H4 (cell line): ENCODE measurements around the gene PGAM1. TPM values are rescaled to one million over a fixed set of nuclear protein-coding genes. Genes with fewer than 3 reads are reported as not detected.
"Not testable (repeated sequence)": the region's sequence is repeated elsewhere in the genome, so short reads cannot be mapped to it uniquely, and the experiment has no call there.

Source experiments
- DNase-seq: peaks from one replicate; pipeline ENCODE4 v3.0.0-alpha.2; 2015; ENCODE audit warnings: low spot score
- total RNA-seq: library from RNA; depleted of rRNA; stranded (reverse); fragments of >200 nt; shearing (Covaris generic); gene quantifications from 2 replicates; pipeline ENCODE4 v1.2.3, GENCODE V29; 2014; rRNA removed

Gene PGAM1
- total RNA-seq: 784 and 853 TPM in 2 replicates

- peak; percentile 94 for DNase-seq
These were observed at the start of gene PGAM1 for GRCh38 chr10:97425964-97426775. Gene PGAM1 (plus strand): TSS chr10:97426191. CDS start chr10:97426308, 117 bp downstream.

DNA sequence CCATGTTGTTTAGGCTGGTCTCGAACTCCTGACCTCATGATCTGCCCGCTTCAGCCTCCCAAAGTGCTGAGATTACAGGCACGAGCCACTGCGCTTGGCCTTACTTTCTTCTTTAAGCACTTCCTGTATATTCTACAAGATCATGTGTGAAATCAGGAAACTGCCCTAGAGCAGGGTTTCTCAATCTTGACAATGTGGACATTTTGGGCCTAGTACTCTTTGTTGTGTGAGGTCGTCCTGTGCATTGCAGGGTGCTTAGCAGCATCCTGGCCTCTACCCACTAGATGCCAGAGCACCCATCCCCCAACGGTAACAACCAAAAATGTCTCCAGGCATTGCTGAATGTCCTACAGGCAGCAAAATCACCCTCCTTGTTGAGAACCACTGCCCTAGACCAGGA, 49.6 kb upstream of the PGAM1 start:
- no peak for DNase-seq

DNA sequence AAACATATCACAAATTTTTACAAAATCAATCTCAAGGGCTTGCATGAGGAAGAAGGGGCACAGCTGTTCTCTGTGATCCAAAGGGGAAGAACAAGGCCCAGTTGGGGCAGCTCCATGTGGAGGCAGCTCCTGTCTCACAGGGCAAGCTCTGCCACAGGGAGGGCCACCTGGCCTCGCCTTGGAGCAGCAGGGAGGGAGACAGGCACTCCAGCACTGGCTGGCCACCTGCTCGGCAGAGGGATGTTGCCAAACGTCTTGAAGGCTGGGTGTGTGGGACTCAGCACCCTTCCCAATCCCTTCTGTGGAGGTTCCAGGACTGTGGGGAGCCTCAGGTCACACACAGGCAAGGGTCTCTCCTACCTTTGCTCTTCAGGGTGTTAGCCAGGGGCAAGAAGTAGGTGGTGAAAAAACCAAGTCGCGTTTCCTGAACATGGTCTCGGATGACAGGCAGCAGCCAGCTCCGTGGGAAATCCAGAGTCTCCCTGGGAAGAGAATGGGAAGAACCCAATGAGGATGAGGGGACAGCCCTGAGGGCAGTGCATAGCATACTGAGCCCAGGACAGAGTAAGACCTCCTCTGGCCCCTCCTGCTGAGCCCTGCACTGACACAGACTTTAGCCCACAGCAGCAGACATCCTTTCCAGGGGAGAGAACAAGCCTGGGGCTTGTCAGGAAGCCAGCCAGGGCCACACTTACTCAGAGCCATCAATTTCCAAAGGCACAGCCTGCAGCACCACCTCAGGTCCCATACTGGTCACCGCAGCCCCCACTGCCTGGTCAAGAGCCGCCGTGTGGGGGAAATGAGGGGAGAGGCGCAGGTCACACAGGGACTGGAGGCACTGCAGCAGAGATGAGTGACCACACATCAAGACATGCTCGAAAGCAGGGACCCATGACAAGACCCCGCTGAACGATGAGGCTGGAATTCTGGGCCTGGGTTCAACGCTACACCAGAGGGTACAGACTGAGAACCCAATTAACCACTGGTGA, 46.8 kb upstream of the PGAM1 start:
- DNase-seq: no peak

DNA sequence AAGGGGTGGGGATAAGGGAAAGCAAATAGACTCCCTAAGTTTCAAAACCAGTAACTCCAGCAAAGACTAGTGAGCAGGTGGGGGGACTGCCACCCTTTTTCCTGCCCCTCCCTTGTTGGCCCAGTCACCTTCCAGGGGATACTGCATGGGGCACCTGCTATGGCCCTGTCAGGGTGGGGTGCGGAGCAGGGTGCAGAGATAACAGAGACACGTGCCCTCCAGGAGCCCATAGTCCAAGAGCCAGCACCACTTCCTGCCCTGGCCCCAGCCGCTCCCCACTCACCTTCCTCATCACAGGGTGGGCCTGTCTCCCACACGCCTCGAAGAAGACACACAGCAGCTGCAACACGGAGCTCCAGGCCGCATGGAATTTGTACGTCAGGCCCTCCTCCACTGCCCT, 45.5 kb upstream of the PGAM1 start:
- DNase-seq: no peak

DNA sequence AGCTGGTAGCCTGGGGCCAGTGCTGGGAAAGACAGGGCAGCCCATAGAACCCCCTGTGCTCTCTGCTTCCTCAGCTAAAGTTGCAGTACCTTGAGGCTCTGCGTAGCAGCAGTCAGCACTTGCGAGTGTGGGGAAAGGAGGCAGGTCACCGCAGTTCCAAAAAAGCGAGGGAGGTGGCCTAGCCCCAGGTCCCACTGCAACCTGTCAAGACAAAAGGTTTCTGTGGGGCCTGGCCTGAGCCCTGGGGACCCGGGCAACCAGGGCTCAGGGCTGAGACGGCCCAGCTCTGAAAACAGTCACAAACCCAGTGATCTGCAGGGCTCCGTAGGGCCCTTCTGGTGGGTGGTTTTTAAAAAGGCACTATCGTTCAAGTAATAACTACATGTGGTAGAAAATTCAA, 44.4 kb upstream of the PGAM1 start:
- no peak for DNase-seq

- no peak for DNase-seq
These were observed 42.8 kb upstream of the PGAM1 start for GRCh38 chr10:97383159-97383558.

- no peak for DNase-seq
These were observed 41.8 kb upstream of the PGAM1 start for GRCh38 chr10:97384156-97384555.

DNA sequence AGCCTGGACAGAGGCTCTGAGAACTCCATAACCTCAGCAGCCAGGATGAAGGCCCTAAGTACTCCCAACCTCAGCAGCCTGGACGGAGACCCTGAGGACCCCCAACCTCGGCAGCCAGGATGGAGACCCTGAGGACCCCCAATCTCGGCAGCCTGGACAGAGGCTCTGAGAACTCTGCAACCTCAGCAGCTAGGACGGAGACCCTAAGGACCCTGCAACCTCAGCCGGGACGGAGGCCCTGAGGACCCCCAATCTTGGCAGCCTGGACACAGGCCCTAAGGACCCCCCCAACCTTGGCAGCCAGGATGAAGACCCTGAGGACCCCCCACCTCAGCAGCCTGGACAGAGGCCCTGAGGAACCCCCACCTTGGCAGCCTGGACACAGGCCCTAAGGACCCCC, 41.4 kb upstream of the PGAM1 start:
- DNase-seq: no peak

DNA sequence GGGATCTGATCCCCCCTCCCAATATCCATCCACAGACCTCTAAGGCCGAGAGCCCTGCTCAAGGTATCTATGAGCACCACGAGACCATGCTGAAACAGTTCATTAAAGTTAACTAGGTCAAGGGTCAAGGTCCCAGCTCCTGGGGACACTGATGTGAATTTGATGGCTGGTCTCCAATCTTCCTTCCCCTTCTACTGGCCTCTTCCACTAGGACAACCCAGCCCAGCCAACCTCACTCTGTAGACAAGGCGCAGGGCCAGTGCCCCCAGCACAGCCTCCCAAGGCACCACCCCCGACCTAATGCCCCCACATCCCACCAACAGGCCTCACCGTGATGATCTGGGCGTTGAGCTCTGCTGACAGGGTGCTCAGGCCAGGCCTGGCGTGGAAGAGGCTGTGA, 40.4 kb upstream of the PGAM1 start:
- no peak for DNase-seq

GRCh38 chr10:97388152-97388551, 37.8 kb upstream of the PGAM1 start:
- DNase-seq: no peak

DNA sequence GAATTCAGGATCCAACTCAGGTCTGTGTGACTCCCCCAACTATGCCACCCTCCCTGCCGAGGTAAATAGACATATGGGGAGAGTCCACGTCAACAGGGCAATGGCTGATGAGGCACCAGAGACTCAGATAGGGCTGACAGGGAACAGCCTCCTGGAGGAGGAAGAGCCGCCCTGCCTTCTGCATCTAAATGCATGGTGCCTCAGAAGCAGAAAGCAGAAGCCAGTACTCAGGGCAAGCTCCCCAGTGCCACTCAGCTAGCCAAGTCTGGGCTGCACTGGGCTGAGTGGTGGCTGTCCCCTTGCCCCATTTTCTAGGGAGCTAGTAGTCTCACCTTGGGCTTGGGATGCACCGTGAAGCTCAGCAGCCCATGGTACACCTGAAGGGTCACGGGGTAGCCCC, 35.9 kb upstream of the PGAM1 start:
- no peak for DNase-seq

- no peak for DNase-seq
These were observed 32.9 kb upstream of the PGAM1 start for GRCh38 chr10:97393034-97393573.

GRCh38 chr10:97396056-97396455, 29.9 kb upstream of the PGAM1 start:
- no peak for DNase-seq

DNA sequence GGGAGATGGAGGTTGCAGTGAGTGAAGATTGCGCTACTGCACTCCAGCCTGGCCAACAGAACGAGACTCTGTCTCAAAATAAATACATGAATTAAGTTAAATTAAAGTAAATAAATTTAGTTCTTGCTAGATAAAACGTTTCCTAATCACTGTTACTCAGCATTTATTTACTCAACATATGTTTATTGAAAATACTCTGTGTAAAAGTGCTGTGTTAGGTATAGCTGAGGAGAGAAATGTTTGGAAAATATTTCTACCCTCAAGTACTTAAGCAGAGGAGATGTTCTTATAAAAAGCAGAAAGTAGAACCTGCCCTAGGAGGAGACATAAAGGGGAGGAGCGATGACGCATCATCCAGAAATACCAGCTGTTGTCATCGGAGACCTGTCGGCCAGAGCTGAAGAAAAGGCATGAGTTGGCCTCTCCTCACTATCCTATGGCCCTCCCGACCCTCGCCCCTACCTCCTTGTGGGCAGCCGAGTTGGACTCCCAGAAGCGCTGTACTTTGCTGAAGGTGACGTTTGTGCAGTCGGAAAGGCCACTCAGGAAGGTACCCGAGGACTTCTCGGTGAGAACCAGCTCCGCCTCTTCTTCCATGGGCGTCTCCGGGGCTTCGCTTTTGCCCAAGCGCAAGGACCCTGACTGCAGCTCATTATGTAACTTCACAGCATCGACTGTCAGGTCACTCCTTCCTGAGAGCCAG, 26.0 kb upstream of the PGAM1 start:
- DNase-seq: peak; percentile 58

- DNase-seq: peak; percentile 98
These were observed 25.1 kb upstream of the PGAM1 start, which contains the start of gene RRP12 for GRCh38 chr10:97400665-97401454. Gene RRP12 (minus strand): TSS chr10:97401340. CDS start chr10:97401231, 109 bp downstream.

DNA sequence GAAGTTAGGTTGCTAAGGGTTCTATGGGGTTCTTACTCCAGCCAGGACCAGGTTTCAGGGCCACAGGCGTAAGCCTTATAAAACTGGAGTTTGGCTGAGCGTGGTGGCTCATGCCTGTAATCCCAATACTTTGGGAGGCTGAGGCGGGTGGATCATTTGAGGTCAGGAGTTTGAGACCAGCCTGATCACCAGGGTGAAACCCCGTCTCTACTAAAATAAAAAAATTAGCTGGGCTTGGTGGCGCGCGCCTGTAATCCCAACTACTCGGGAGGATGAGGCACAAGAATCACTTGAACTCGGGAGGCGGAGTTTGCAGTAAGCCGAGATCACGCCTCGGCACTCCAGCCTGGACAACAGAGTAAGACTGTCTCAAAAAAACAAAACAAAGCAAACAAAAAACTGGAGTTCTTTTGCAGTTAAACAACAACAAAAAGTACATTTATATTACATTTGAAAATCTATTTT, 24.5 kb upstream of the PGAM1 start:
- no peak for DNase-seq

DNA sequence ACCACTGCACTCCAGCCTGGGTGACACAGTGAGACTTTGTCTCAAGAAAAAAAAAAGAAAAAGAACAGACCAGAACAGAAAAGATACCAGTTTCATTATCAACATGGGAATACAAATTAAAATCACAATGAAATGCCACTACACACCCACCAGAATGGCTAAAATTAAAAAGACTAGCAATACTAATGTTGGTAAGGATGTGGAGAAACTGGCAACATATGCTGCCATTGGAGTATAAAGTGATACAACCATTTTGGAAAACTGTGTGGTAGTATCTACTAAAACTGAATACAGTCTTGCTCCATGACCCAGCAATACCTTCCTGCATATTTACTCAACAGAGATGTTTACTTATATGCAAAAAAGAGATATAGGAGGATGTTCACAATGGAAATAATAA, 21.9 kb upstream of the PGAM1 start:
- no peak for DNase-seq

DNA sequence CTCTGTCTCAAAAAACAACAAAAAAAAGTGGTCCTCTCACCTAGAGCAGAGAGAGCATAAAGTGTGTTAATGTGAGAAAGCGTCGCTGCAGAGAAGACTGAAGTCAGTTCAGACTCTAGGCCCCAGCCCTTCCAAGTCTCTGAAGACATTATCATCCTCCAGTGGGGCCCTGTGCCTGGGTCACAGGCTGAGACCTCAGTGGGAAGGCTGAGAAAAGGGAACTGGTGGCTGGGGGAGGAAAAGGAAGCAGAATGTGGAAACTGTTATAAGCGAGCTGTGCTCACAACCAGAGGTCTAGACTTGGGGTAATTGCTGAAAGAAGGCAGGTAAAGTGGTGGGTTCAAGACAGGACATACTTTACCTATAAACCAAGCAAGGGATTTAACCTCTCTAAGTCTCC, 19.9 kb upstream of the PGAM1 start:
- no peak for DNase-seq

DNA sequence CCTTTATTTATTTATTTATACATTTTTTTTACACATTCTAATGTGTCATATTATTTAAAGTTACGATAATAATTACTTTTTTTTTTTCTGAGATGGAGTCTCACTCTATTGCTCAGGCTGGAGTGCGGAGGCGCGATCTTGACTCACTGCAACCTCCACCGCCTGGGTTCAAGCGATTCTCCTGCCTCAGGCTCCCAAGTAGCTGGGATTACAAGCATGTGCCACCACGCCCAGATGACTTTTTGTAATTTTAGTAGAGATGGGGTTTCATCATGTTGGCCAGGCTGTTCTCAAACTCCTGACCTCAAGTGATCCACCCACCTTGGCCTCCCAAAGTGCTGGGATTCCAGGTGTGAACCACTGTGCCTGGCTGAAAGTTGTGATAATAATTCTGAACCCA, 19.5 kb upstream of the PGAM1 start:
- not testable (repeated sequence) for DNase-seq

DNA sequence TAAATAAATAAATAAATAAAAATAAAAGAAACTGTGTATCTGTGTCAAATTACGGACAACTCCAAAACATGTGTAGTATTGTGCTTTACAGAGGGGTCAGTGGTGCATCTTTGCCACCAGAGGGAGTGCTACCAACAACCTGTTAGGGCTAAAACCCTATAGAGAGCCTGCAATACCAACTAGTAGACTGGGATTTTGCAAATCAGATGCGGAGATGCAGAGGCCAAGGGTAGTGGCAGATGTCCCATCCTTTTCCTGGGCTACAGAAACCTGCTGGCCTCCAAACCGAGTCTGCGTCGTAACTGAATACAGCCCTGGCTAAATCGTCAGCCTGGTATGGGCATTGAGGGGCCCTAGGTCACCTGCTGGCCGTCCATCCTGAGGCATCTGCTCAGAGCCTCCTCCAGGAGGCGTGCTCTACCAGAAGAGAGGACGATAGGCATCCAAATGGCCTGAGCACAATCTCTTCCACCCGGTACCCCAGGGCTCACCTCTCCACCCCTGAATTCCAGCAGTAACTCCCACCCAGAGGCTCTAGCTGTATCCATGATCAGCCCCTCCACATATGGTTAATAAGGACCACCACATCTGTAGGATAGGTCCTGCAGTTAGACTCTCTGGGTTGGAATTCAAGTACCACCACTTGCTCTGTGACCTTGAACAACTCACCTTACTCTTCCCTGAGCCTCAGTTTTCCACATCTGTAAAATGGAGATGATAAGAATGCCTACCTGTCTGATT, 18.6 kb upstream of the PGAM1 start:
- DNase-seq: peak; percentile 73
